ENCODE measurements around the gene GFRA3.

- TF ChIP-seq EP300 (IDR thresholded peaks at IDR 0.05; ENCODE audit: borderline replicate concordance) = no peak
- TF ChIP-seq YY1 (IDR thresholded peaks at IDR 0.05; ENCODE audit: low read depth) = no peak
Observed at GRCh38 chr5:138226910-138227309, 47.5 kb downstream of the GFRA3 start.

Measured in Ishikawa (cell line).